MV-4-11 (cell line): Measurements from ENCODE around the gene DOCK11.

Experiments
- DNase-seq: peaks from one replicate; lab custom pipeline; 2025; lab: John Stamatoyannopoulos, UW

DOCK11 gene

GRCh38 chrX:118502161-118502789 lies 6.7 kb downstream of the DOCK11 start:
- peak; percentile 72 for DNase-seq

- DNase-seq = peak; percentile 49
These were observed 7.8 kb downstream of the DOCK11 start for GRCh38 chrX:118503260-118504041.

GRCh38 chrX:118504581-118504980 lies 9.0 kb downstream of the DOCK11 start:
- DNase-seq = no peak

- DNase-seq = no peak
These were observed 11.3 kb downstream of the DOCK11 start for GRCh38 chrX:118506805-118507480.

GRCh38 chrX:118507766-118508165 lies 12.2 kb downstream of the DOCK11 start:
- no peak for DNase-seq

GRCh38 chrX:118508221-118508620 lies 12.6 kb downstream of the DOCK11 start:
- no peak for DNase-seq

GRCh38 chrX:118508635-118509034 lies 13.0 kb downstream of the DOCK11 start:
- DNase-seq = no peak

- DNase-seq = peak; percentile 50
These were observed 14.5 kb downstream of the DOCK11 start for GRCh38 chrX:118510111-118510510.

- DNase-seq = no peak
These were observed 17.7 kb downstream of the DOCK11 start for GRCh38 chrX:118513120-118513898.

- peak; percentile 5 for DNase-seq
These were observed 24.0 kb downstream of the DOCK11 start for GRCh38 chrX:118519411-118520215.

GRCh38 chrX:118520216-118521206 lies 24.9 kb downstream of the DOCK11 start:
- no peak for DNase-seq

- no peak for DNase-seq
These were observed 25.8 kb downstream of the DOCK11 start for GRCh38 chrX:118521435-118521834.

- no peak for DNase-seq
These were observed 26.8 kb downstream of the DOCK11 start for GRCh38 chrX:118522230-118522926.

GRCh38 chrX:118523920-118524319 lies 28.3 kb downstream of the DOCK11 start:
- no peak for DNase-seq

- DNase-seq = no peak
These were observed 28.7 kb downstream of the DOCK11 start for GRCh38 chrX:118524344-118524743.

GRCh38 chrX:118525174-118525730 lies 29.6 kb downstream of the DOCK11 start:
- no peak for DNase-seq

GRCh38 chrX:118526149-118526548 lies 30.5 kb downstream of the DOCK11 start:
- no peak for DNase-seq

- peak; percentile 47 for DNase-seq
These were observed 32.6 kb downstream of the DOCK11 start for GRCh38 chrX:118528071-118528737.
